Measurements from ENCODE around the gene COL13A1. TPM values are rescaled to one million over a fixed set of nuclear protein-coding genes. Genes with fewer than 3 reads are reported as not detected.

COL13A1 gene
- total RNA-seq, 1 donor from 2014 or later: 10.1 TPM

GRCh38 chr10:69949770-69950169 is 148.1 kb downstream of the COL13A1 start:
- DNase-seq: no peak

GRCh38 chr10:69951658-69952057 is 150.0 kb downstream of the COL13A1 start:
- no peak for DNase-seq

- DNase-seq: no peak
Measured at GRCh38 chr10:69952069-69952800, 150.5 kb downstream of the COL13A1 start.

- peak; percentile 60 for DNase-seq
Measured at GRCh38 chr10:69952821-69953221, 151.1 kb downstream of the COL13A1 start.

- no peak for DNase-seq
Measured at GRCh38 chr10:69953851-69954250, 152.1 kb downstream of the COL13A1 start.

- no peak for DNase-seq
Measured at GRCh38 chr10:69955211-69955805, 153.6 kb downstream of the COL13A1 start.

- no peak for DNase-seq
Measured at GRCh38 chr10:69955897-69956740, 154.4 kb downstream of the COL13A1 start.

- no peak for DNase-seq
Measured at GRCh38 chr10:69956741-69957230, 155.1 kb downstream of the COL13A1 start.

- DNase-seq: no peak
Measured at GRCh38 chr10:69957241-69957885, 155.7 kb downstream of the COL13A1 start.

GRCh38 chr10:69957886-69958555 is 156.3 kb downstream of the COL13A1 start:
- no peak for DNase-seq

GRCh38 chr10:69958556-69958902 is 156.8 kb downstream of the COL13A1 start:
- no peak for DNase-seq

- peak; percentile 50 for DNase-seq
Measured at GRCh38 chr10:69959911-69960310, 158.2 kb downstream of the COL13A1 start.

GRCh38 chr10:69960606-69960987 is 158.9 kb downstream of the COL13A1 start:
- no peak for DNase-seq

- no peak for DNase-seq
Measured at GRCh38 chr10:69960988-69961880, 159.5 kb downstream of the COL13A1 start.

- no peak for DNase-seq
Measured at GRCh38 chr10:69961881-69962745, 160.4 kb downstream of the COL13A1 start.

- no peak for DNase-seq
Measured at GRCh38 chr10:69962746-69963135, 161.0 kb downstream of the COL13A1 start.

- no peak for DNase-seq
Measured at GRCh38 chr10:69963178-69963834, 161.6 kb downstream of the COL13A1 start.

GRCh38 chr10:69963835-69964710 is 162.4 kb downstream of the COL13A1 start:
- no peak for DNase-seq

Measured in skin of body (tissue), 2 donors.